Measurements from ENCODE around the gene PGAM2. TPM values are rescaled to one million over a fixed set of nuclear protein-coding genes. Genes with fewer than 3 reads are reported as not detected.

PGAM2 gene
- polyA plus RNA-seq, 3 donors = 0.13 TPM; not detected in 2

DNA sequence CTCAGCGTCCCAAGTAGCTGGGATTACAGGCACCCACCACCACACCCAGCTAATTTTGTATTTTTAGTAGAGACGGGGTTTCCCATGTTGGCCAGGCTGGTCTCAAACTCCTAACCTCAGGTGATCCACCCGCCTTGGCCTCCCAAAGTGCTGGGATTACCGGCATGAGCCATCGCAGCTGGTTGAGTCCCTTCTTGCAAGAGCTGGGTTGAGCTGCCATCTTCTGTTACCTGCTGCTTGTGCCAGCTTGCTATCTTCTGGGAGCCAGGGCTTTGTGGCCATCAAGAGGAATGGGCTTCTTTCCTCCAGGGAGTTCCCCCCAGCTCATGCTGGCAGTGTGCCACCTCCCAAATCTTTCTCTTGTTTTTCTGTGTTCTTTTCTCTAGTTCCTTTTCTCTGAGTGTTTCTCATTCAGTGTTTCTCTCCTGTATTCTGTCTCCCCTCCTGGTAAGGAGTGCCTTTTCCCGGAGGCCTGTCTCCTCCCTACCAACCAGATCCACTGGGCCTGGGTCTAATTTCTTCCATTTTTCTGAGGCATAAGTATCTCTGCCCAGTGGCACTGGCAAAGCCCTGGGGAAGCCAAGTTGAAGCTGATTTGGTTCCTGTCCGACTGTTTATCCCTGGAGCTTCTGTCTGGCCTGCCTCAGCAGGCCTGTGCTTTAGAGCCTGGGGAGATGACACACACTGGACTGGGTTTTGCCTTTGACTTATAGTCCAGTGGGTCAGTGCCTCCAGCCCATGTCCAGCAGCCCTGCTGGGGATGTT is 17.2 kb downstream of the PGAM2 start:
- H3K36me3 ChIP-seq (replicated peaks in 1 of 2; ENCODE audit: control insufficient read depth in 1 of 2, insufficient read depth in 2 of 2, low read length in 2 of 2) = peaks cover 40 to 41% of the 10 kb centered on the region in 2 donors

More for the DNA sequence above, 17.2 kb downstream of the PGAM2 start:
- no peak overlapping the region for H3K4me3 ChIP-seq (replicated peaks in 1 of 3; ENCODE audit: low read depth in 2 of 3, low read length in 3 of 3)
- no peak overlapping the region for H3K4me2 ChIP-seq (replicated peaks; ENCODE audit: extremely low read depth, low read length, poor library complexity, severe bottlenecking)
- intact Hi-C loops (cut with micrococcal nuclease) = loop anchor here in 1 of 2 donors (10.0 kb wide), 1 partner anchor 797 kb away; the partner anchor contains the start of gene H2AZ2
- peak overlapping the region; percentile 3 to 76 for H3K27ac ChIP-seq (ENCODE audit: low read depth in 1 of 2, low read length in 2 of 2)
- no peak overlapping the region for H3K9ac ChIP-seq (ENCODE audit: insufficient read depth, low read length, poor library complexity, severe bottlenecking)
- Mint-ChIP-seq H3K36me3 (peaks cover 64 to 68% of the 10 kb centered on the region in 2 donors), H3K27ac (peak overlapping the region; percentile 60 to 100 (median 99)), H3K4me3 (peak overlapping the region; percentile 34 to 53), H3K27me3 (ENCODE audit: low read depth in 3 of 3) (peaks cover 0 to 4% (median 0%) of the 10 kb centered on the region in 3 donors), H3K4me1 (peaks cover 40% of the 10 kb centered on the region), H3K9me3 (no peaks in the 10 kb centered on the region)
- H3K79me2 ChIP-seq (ENCODE audit: insufficient read depth, low read length) = peaks cover 93% of the 10 kb centered on the region
- peaks cover 56% of the 10 kb centered on the region for H4K20me1 ChIP-seq (ENCODE audit: insufficient read depth, low read length)
- no peaks in the 10 kb centered on the region for H3K27me3 ChIP-seq (ENCODE audit: control insufficient read depth in 2 of 2, insufficient read depth in 2 of 2, low read length in 2 of 2)
- TF ChIP-seq, protein P1, sequence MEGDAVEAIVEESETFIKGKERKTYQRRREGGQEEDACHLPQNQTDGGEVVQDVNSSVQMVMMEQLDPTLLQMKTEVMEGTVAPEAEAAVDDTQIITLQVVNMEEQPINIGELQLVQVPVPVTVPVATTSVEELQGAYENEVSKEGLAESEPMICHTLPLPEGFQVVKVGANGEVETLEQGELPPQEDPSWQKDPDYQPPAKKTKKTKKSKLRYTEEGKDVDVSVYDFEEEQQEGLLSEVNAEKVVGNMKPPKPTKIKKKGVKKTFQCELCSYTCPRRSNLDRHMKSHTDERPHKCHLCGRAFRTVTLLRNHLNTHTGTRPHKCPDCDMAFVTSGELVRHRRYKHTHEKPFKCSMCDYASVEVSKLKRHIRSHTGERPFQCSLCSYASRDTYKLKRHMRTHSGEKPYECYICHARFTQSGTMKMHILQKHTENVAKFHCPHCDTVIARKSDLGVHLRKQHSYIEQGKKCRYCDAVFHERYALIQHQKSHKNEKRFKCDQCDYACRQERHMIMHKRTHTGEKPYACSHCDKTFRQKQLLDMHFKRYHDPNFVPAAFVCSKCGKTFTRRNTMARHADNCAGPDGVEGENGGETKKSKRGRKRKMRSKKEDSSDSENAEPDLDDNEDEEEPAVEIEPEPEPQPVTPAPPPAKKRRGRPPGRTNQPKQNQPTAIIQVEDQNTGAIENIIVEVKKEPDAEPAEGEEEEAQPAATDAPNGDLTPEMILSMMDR (IDR thresholded peaks at IDR 0.05) = no peak
- H3K4me1 ChIP-seq (ENCODE audit: control insufficient read depth in 1 of 2, insufficient read depth in 2 of 2, low read length in 2 of 2) = peaks cover 42 to 52% of the 10 kb centered on the region in 2 donors
- WGBS (ENCODE audit: insufficient coverage) = 98% methylated on average over 5 of the region's 7 CpGs
- peak in 1 of 3 donors; percentile 8 for DNase-seq
- no peaks in the 10 kb centered on the region for H3K9me3 ChIP-seq (replicated peaks in 1 of 2; ENCODE audit: control insufficient read depth in 1 of 2, insufficient read depth in 1 of 2, low read length in 2 of 2)
- H2AFZ ChIP-seq (ENCODE audit: insufficient read depth, low read depth, low read length, poor library complexity, severe bottlenecking) = no peak overlapping the region
